GM18511 (cell line): Measurements from ENCODE around the gene ADAMTS6.
"Not testable (repeated sequence)": the region's sequence is repeated elsewhere in the genome, so short reads cannot be mapped to it uniquely, and the experiment has no call there.

Experiments
- ATAC-seq: cut with Tn5 transposase; IDR thresholded peaks from one replicate; pipeline ENCODE4 v1.9.1; 2021; ENCODE audit warnings: mild to moderate bottlenecking, moderate library complexity; ENCODE audit not compliant: unreplicated experiment

Gene ADAMTS6

DNA sequence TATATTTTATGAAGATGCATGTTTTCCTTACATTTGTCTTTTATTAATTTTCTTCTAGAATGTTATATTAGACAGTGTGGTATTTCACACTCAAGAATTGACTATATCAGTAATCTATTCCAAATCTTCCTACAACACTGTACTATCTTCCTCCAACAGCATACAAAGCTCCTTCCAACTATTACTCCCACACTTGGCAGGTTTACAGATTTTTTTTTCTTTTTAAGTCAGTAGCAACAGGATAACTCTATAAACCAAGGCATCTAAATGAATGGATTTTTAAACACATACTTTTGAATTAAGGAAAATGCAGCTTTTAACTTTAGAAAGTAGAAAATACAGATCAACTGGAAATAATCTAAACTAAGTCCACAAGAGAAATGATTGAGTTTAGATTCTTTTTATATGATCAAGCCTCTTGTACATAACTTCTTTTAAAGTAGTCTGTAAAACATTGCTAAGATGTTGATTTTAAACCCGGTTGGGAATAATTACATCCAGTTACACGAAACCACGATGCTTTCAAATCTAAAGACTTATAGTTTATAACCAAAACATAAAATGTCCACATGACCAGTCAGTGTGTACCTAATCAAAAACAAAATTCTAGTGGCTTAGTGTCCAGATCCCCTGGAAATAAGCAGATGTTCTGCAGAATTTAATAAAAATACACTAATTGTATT, 281.6 kb downstream of the ADAMTS6 start:
- ATAC-seq, result no peak

DNA sequence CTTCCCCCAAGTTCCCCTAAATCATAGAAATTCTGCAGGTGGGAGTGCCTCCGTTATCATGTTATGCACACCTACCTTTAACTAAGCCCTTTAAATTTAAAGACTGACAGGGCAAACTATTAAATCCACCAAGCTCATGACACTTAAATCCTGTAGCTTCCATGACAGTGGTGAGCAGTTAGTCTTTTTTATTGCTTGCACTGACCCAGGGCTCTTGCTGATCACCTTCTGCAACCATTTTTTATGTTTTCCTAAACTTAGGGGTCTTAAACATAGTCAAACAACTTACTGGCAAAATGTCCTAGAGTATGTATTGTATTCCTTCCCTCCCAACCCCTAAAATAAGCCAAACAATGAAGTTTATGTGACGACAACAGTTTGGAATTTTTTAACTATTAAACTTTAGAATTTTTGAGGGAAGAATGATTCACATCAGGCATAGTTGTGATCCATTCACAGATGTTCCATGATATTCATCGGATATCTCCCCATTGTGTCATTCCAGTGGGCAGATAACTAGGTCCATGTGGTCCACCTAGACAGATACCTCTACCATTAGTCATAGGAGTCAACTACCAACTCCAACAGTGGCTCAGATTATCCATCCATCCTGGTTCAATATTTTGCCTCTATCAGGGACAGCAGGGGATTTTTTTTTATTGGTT, 283.1 kb downstream of the ADAMTS6 start:
- ATAC-seq, result no peak

DNA sequence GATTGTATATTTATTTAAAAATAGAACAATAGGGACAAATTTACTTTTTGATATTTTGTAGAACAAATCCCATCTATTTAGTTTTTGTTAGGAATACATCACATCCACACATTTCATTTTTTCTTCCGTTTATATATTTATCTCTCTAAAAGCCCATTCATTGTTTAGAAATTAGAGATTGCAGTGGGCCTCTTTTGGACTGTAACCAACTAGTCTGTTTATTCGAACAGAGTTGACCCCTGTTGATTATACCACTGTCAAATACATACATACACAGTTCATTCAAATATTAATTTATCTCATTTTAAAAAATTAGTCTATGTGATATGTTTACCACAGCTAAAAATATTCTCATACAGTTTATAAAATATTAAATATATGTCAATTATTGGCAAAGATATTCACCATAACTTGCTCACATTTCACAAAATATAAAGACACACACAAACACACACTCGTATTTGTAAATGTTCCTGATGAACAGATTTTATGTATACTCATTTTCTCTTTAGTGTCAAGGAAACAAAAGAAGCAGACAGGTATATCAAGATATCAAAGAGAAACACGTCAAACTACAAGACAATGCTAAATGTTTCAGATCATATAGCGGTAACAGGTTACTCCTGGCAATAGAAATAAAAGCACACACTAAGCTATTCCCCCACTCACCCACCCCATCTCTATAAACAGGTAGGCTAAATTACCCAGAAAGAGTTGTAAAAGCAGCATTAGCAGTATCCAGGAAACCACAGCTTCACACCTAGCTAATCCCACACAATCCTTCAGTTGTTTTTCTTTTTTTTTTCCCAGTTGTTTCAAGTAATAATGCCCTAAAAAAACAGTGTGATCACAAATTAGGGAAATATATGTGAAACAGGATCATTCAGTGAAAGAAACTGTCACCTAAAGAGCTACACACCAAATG, 283.9 kb downstream of the ADAMTS6 start:
- ATAC-seq, result no peak

DNA sequence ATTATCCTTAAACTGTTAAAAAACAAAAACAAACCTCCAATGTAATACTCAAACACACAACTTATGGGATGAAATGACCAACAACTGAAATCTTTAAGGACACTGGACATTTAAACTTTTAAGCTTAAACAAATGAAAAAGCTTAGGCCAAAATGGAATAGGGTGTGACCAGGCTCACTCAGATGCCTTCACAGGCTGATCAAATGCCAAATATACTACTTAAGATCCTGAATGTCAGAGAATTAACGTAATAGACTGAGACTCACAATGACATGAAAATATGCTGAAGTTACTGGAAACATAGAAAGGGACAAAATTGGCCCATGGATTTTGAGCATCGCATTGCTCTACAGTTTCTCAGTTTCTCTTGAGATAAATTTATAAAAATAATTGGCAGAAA, 286.8 kb downstream of the ADAMTS6 start:
- no peak for ATAC-seq

DNA sequence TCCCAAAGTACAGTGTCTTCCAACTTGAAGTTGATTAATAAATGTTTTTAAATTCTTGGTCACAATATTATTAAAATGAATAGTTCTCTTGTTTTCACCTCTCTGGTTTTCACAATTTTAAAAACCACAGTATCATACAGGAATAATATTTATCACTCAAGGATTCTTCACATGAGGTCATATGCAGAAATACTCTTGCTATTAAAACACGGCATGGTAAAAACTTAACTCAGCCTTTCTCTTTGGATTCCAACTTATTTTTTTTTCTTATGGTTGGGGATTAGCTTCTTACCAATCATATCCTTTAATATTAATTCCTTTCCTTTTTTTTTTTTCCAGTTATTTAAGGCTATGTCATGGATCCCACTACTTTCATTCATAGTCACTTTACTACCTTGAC, 289.4 kb downstream of the ADAMTS6 start:
- ATAC-seq, result no peak

DNA sequence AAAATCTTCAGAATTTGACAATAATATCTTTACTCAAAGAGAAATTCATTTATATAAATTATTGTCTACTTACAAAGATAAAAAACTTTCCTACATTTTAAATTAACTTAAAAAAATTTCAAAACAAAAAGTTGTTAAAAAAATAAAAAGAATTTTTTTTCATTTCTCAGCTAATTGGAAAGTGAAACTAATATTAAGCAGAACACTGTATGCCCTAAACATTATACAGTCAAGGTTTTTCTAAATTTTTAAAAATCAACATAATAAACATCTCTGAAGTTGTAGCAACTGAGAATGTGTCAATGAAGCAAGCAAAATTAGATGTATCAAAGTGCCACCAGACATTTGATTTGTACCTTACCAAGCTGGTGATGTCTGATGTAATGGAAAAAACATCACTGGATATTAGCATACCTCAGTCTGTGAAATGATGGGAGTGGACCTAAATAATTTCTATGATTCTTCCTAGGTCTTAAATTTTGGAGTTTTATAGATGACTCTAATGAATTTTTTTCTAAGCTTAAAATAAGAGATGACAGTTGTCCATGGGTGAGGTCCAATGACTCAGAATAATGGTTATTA, 290.1 kb downstream of the ADAMTS6 start:
- no peak for ATAC-seq

DNA sequence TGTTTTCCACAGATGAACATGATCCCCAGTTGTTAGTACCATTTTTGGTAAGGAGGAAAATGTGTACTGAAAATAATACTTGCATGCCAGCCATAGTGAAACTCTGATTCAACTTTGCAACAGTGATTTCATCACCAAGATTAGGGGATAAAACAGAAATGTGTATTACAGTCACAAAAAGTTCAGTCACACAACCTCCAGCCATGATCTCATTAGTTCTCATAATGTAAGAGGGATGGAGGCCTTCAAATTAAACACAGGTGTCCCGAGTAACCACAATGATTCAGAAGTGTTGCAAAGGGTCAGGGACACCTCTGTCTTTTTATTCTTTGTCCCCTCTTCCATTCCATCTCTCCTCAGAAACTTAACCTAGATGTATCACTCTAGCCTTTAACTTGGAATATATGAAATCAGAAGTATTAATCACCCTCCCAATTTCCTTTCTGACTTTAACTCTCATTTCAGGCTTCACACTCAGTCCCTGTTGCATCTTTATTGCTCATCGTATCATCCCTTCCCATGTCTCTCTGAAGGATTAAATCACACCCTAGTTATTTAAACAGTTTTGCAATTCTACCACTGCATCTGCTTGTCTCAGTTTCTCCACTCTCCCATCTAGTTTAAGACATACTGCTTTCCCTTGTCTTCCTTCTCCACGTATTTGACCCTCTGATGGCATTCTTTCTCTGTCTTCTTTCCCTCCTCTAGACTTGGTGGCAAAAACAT, 291.2 kb downstream of the ADAMTS6 start:
- peak; percentile 75 for ATAC-seq

DNA sequence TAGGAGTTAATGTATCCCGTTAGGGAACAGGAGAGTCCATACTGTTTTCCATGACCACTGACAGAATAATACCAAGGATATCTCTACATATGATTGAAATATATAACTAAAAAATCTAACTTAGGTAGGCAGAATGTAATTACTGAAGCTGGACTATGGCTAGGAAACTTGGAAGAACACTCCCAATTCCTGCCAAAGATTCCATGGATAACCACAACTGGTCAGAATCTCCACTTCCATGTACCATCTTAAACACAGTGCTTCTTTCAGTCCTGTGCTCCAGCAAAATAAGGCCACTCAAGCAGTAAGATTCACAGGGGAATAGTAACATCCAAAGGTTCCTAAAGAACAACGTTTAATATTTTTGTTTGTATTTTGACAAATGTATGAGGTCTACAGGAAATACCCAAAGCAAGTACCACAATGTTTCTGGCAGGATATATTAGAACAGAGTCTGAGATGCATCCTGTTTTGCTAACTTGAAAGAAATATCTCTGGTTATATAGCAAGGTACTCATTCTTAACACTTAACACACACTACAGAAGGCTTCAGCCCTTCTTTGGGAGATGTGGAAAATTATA, 295.0 kb downstream of the ADAMTS6 start:
- no peak for ATAC-seq

DNA sequence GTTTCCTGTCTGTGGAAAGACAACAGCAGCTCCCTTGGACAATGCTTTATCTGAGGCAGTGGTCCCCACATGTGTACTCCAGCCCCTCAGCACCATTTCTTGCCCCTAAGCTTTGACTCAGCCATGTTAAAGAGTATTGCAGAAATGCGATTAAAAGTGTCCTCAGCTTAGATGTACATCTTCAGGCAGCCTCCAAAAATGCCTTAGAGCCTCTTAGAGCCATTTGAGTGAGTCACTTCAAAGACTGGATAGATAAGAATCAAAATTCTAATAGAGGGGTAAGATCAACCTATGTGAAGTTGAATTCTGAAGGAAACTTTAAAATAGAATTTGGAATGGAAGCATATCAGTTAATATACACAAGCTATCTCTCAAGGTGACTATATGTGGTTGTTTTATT, 296.3 kb downstream of the ADAMTS6 start:
- ATAC-seq, result no peak

DNA sequence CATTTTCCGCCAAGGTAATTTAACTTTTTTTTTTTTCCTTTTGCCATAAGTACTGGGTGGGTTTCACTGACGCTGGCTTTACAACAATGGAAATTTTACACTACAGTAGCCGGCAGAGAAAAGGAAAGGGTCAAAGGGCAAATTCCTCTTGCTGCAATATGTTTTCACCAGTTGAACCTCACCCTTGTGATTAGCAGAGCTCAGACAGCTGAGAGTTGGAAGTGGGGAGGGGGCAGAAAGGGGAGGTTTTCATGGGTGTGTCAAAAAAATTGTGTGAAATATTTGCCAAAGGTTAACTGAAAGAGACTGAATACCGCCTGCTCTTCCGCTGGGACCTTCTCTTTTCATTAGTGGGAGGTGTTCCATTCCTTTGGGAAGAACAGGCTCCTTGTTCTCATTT, 296.9 kb downstream of the ADAMTS6 start:
- ATAC-seq, result no peak

DNA sequence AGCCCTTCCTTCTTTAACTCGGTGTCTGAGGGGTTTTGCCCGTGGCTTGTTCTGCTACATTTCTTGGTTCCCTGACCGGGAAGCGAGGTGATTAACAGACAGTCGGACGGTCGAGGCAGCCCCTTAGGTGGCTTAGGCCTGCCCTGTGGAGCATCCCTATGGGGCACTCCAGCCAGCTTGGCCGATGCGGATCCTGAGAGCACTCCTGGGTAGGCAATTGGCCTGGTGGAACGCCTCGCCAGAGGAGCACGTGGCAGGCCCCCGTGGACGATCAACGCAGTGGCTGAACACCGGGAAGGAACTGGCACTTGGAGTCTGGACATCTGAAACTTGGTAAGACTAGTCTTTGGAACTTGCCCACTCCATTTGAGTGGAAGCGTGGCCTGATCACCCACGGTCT, 307.5 kb downstream of the ADAMTS6 start:
- not testable (repeated sequence) for ATAC-seq

DNA sequence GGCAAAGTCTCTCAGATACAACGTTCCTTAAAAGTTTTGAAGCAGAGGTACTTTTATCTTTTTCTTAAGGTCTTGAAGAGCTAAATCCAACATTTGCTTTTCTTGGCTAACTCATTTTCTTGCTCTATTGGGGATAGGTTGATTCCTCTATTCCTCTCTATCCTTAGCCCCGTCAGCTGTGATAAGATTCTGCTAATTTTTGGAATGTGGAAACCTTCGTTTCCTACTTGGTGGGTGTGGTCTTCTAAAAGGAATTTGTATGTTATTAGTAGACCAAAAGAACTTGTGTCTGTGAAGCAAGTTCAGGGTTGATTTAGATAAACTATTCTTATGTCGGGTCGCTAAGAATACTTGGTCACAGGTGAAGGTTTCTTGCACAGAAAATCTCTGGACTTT, 308.6 kb downstream of the ADAMTS6 start:
- no peak for ATAC-seq

DNA sequence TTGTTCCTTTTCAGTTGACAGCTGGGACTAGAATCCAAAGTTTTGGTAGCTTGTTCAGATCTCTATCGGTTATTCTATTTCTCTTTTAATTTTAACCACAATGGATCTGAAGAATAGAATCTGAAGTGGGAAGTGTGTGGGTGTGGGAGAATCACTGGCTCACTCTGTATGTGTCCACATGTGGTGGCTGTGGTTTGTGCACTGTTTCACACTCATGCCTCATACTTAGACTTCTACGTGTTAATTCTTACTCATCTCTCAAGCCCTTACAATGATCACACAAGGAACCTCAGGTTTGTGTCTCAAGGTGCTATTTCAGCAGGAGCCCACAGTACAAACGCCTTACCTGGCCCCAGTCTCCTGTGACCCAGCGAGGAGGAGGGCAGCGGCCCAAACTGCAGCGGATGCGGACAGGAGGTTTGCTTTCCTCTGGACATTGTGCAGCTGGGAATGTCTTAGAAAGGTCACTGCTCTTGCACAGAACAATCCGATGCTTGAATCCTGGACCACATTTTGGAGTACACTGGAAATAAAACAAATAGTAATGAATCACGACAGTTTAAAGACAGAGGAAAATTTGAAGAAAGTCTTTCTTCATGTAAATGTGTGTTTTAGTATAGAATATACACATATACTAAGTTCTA, 309.1 kb downstream of the ADAMTS6 start:
- peak; percentile 99 for ATAC-seq

DNA sequence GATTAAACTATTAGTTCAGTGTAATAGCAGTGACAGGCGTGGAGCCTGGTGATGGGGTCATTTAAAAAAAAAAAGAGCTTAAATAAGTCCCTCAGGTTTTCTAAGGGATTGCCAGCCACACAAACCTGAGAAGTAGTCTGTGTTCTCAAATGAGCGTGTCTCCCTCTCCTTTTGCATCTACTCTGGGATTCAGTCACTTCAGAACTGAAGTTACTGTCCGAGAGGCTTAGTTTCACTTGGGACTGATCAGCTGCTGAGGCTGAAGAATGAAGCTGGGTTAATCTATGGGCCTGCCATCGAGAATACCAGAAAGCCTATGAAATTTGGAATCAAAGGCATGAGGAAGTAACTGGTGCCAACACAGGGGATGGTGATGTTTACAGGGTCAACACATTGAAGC, 310.1 kb downstream of the ADAMTS6 start:
- no peak for ATAC-seq

DNA sequence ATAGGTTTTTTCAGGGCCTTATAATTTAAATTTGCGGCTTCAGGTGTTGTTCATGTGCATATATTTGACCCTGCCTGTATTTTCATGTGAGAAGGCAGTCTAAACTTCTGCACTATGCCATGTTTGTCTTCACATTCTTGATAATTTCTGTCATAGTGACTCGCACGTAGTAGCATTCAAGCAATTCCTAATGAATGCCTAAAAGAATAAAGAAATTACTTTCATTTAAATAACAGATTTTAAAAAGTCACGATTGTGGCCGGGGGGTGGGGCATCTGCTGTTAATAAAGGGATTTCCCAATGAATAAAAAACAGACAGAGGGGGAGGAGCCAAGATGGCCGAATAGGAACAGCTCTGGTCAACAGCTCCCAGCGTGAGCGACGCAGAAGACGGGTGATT, 318.0 kb downstream of the ADAMTS6 start:
- ATAC-seq, result no peak

DNA sequence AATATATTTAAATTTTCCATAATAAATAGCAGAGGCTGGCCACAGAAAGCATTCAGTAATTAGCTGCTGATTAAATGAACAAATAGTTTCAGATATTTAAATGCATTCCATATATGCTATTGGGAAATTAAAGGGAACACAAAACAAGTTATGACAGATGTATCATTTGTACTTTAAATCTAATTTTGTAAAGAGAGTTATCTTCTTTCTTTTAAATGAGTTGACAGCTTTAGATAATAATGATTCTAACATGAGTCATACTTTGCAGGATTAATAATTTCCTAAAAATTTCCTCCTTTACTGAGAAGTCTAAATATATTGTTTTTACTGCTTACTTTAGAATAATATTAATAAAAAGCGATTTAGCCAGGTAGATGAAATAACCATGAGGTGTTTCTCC, 320.1 kb downstream of the ADAMTS6 start:
- no peak for ATAC-seq

DNA sequence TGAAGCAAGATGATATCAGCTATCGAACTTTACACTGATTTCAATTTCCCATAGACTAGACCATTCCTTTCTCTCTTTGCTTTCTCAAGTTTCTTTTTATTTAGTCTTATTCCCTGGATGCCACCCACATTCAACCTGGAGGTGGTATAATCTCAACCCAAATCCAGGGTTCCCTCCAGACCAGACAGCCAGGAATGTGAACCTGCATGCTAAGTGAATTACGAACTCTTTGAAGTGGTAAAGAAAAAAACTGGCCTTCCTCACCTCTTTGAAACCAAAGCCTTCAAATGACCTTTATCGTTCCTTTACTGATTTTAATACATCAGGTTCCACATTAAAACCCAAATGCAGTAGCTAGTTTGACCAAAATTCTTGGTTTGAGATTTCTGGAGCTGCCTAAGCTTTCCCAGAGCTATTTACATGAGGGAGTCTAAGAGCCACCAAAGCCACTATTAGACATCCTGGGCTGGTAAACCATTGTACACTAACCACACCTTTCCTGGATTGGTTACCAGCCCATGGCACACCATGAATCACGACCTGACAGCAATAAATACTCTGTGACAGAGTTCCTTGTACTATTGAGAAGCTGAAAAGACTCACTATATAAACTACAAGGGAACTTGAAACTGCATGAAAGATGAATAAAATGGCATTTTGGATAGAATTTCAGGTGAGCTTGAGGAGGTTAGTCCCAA, 323.7 kb downstream of the ADAMTS6 start:
- ATAC-seq, result no peak

DNA sequence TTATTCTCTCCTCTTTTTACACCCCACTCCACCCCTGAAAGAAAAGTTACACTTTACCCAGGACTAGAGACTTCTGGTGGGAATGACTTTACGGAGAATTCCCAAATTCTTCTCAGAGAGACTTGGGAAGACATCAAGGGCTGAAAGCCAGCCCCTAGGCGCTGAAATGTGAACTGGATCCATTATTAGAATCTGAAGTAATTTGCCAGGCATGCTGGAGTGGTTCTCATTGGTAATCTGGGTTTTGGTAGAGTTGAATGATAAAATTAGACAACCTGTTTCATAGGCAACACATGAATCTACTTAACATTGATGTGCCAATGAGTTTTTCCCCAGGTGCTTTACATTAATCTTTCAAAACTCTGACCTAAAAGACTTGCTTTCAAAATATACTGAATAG, 324.8 kb downstream of the ADAMTS6 start:
- ATAC-seq, result no peak

DNA sequence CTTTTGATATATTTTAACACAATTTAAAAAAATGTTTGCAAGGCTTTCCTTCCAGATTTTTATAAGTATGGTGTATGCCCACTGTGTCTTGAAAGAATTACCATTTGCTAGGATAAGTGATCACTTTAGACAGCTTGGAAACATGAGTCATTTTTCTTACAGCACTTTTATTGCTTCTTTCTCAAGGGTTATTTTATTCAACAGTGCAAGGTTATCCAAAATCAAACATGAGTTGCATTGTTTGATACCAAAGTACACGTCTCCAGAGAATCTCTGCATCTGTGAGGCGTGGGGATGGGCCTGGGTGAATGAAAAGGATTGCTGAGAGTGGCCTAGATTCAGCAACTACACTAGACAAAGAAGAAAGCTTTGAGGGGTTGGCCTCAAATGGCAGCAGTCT, 329.6 kb downstream of the ADAMTS6 start:
- no peak for ATAC-seq
